Stimulated activated CD4-positive, alpha-beta T cell treated with anti-CD3 and anti-CD28 coated beads, Interleukin-4, amount 100 ng/mL, for 24 hours (primary cell): ENCODE measurements around the gene NAA25.
"Not testable (repeated sequence)": the region's sequence is repeated elsewhere in the genome, so short reads cannot be mapped to it uniquely, and the experiment has no call there.

Experiments
- DNase-seq: peaks from one replicate; pipeline ENCODE4 v3.0.0-alpha.2; 2020

NAA25 gene

DNA sequence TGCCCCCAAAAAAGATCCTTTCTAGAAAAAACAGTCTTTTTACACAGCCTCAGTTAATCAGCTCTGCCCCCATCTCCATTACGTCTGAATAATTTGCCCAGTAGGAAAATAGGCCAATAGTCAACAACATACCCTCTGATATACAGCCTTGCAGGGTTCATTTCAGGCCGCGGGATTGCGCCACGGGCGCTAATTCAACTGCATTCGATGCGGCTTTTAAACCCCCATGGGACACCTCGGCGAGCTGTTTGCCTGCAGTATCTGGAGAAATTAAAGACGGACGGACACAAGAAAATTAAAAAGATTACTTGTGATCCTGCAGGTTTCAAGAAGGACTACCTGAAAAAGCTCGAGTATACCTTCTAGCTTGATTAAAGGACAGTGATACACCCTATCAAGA, 59.2 kb downstream of the NAA25 start:
- no peak for DNase-seq

DNA sequence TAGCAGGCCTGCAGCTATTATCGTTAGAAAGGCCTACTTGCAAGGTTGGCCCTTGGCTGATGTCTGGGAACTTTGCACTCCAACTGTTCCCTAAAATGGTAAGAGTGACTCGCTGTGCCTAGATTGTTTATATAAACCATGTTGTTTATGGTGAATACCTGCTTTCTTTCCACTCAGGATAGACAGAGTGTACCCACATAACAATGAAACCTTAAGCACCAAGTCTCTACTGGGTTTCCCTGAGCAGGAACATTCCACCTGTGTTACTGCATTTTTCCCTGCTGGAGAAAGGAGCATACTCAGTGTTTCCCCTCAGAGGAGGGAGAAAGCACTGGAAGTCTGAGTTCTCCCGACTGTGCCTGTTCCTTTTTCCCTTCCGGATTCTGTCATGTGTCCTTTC, 62.6 kb downstream of the NAA25 start:
- no peak for DNase-seq

DNA sequence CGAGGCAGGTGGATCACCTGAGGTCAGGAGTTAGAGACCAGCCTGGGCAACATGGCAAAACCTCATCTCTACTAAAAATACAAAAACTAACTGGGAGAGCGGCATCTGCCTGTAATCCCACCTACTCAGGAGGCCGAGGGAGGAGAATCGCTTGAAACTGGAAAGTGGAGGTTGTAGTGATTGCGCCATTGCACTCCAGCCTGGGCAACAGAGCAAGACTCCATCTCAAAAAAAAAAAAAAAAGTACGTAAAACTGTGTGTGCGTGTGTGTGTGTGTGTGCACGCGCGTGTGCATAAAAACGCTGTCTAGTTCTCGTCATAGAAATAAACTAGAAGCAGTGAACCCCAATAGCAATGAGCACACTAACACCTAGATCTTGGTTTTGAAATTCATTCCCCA, 72.0 kb downstream of the NAA25 start:
- DNase-seq: not testable (repeated sequence)

DNA sequence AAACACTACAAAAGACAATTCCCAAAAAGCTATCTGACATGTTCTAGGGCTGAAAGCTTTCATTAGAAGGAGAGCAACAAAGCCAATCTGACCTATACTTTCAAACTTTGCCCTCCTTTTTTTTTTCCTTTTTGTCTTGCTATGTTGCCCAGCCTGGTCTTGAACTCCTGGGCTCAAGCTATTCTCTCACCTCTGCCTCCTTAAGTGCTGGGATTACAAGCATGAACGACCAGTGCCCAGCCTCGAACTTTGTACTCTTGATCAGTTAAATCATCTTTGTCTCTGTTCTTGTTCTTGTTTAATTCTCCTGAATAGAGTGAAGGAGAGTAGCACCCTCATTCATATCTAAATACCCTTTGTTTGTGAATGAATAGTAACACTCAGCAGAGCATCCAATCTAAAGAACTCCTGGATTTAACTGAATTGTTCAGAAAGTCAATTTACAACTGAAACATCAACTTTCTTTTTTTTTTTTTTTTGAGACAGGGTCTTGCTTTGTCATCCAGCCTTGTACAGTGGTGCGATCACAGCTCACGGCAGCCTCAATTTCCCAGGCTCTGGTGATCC, 73.3 kb downstream of the NAA25 start:
- no peak for DNase-seq

DNA sequence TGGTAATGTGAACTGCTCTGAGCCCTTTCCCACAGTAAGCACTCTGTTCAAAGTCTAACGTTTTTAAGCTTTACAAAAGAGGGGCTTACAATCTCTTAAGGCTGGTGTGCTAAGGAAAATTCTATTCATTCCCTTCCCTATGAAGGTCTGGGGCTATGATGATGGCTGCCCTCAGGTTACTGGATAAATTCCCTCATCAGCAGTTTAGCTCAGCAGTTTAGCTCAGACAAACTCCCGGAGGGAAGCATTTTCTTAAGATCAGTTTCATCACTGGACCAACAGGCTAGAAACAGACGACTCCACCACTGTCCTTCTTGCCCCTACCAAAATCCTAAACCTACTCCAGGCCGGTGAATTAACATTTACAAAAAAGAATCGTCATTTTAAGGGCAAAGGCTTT, 76.3 kb downstream of the NAA25 start:
- no peak for DNase-seq

DNA sequence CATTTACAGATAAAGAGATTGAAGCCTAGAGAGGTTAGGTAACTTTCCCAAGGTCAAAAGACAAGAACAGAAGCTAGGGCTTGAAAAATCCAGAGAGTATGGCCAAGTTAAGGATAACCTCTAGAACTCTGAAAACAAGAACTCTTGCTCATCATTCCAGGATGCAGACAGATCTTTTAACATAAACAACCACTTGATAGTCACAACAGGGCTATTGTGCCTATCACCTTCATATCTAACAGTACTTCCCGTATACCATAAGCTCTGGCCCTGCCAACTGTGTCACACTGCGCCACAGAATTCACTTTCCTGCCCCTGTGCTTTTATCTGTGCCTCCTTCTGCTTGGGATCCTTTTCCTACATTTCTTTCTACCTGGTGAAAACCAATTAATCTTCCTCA, 77.1 kb downstream of the NAA25 start:
- DNase-seq: no peak

DNA sequence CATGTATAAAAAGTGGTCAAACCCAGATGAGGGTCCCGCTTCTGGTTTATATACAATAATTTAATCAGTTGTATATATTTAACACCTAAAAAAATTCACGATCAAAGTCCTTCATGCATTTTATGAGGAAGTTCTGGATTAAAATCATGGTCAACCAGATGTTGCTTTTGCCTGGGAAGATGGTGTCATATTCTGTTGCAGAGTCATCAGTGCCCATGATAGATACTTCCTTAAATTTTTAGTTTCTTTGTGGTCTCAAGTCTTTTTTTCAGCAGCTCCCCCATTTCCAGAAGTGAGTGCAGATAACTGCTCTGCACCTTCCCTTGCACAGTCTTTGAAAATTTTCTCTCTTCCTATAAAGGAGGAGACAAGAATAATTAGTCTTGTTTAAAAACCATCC, 79.3 kb downstream of the NAA25 start:
- DNase-seq: no peak

DNA sequence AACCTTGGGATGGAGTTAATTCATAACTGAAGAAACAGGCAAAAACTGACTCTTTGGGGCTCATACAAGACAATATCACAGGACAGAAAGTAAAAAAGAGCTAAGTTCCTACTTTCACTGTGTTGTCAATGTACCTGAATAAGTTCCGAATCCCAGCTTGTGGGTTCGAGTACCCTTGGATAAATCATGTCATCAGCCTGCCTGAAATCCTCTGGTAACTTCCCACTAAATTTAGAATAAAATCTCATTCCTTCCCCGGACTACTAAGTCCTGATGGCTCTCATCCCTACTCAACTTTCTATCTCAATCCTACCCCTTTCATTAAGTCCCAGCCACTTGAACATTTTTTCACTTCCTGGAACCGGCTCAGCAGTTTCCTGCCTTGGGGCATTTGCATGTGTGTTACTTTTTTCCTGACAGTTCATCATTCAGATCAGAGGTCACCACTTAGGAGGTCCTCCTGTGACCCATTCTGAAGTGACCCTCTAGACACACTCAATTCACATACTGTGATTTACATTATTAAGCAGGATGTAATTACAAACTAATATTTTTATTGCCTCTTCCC, 82.7 kb downstream of the NAA25 start:
- no peak for DNase-seq

DNA sequence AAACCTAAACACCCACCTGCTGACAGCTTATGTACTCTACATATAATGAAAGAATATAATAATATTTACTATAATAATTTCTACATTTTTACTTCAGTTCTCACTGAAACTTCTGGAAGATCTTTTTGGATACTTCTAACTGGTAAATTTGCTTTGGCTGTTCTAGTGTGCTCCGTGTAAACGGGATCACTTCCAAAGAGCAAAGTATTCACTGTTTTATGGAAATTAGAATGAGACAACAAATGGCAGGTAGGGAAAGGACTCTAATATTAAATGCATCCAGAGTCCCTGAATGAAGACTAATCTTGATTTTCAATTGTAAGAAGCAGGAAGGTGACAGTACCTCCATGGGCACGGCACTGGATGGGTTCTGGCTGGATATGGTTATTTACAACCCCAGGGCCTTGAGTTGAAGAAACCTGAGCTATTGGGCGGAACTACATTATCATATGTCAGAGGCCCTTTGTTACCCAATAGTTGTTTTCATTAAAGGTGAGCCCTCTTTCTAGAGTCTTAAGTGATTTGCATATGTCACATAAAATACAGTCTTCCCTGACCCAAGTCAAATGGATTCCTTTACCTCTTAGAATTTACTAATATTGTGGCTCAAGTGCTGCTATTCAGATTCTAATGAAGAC, 84.7 kb downstream of the NAA25 start:
- DNase-seq: no peak

DNA sequence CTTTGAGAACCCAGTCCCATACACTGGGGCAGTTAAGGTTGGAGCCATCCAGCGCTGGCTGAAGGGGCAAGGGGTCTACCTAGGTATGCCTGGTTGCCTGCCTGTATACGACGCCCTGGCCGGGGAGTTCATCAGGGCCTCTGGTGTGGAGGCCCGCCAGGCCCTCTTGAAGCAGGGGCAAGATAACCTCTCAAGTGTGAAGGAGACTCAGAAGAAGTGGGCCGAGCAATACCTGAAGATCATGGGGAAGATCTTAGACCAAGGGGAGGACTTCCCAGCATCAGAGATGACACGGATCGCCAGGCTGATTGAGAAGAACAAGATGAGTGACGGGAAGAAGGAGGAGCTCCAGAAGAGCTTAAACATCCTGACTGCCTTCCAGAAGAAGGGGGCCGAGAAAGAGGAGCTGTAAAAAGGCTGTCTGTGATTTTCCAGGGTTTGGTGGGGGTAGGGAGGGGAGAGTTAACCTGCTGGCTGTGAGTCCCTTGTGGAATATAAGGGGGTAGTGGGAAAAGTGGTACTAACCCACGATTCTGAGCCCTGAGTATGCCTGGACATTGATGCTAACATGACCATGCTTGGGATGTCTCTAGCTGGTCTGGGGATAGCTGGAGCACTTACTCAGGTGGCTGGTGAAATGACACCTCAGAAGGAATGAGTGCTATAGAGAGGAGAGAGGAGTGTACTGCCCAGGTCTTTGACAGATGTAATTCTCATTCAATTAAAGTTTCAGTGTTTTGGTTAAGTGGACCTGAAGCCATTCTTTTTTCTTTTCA, 86.2 kb downstream of the NAA25 start:
- no peak for DNase-seq

DNA sequence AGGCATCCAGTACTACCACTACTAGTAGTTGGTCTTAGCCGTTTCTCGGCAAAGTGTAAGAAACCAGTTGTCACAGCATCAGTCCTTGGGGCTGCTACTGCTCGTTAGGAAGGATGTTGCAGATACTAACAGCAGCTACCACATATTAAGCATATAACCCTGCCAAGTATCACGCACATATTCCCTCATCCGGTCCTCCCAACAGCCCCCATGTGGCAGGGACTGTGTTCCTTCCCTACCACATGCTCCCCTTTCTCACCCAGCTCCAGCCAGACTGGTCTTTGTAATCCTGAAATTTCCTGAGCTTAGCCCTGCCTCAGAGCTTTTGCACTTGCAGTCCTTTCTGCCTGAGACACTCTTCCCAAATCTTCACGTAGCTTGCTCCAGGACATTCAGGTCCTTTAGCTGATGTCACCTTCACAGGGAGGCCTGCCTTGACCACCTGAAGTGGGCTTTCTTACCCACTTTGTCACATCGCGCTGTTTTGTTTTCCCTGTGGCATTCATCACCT, 87.6 kb downstream of the NAA25 start:
- DNase-seq: no peak

DNA sequence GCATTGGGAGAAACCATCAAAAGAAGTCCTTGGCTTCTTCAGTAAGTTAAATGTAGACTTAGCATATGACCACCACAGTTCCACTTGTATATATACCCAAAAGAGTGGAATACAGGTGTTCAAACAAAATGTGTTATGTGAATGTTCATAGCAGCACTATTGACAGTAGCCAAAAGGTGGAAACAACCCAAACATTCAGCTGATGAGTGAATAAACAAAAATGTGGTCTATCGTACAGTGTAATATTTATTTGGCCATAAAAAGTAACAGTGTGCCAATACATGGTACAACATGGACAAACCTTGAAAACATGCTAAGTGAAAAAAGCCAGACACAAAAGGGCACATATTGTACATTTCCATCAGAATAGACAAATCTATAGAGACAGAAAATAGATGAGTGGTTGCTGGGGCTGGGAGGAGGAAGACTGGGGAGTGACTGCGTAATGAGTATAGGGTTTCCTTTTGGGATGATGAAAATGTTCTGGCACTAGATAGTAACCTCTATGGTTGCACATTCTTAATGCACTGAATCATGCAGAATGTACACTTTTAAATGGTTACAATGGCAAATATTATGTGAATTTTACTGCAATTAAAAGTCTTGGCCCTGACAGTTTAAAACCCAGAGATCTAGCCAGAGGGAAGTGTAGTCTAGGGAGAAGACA, 89.9 kb downstream of the NAA25 start:
- DNase-seq: no peak

DNA sequence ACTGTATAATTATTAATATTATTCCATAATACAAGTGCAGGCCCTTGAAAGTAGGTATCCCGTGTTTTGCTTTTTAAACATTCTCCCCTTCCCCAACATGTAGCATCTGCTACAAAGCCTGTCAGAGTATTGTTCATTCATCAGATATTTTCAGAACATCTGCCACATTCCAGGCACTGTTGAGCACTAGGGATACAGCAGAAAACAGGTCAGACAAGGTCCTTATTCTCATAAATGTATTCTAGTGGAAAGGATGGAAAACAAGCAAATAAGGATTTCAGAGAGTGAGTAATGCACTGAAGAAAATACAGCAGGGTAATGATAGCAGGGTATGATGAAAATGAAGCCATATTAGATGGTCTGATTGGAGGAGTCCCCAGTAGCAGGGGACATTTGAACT, 91.5 kb downstream of the NAA25 start:
- DNase-seq: no peak

DNA sequence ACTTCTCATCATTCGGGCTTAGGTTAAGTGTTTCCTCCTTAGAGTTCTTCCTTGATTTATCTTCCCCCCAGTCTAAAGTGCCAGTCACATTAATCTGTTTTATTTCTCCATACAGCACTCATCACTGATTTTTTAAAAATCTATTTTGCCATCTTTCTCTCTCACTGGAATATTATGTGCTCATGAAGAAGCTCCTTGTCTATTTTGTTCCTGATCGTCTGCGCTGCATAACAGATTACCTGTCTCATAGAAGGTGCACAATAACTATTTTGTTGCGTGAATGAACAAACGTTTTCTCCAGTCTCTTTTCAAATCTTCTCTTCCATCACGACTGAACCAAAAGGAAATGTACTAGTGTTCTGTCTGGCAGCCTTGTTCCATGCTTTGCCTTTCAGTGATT, 92.6 kb downstream of the NAA25 start:
- DNase-seq: no peak

DNA sequence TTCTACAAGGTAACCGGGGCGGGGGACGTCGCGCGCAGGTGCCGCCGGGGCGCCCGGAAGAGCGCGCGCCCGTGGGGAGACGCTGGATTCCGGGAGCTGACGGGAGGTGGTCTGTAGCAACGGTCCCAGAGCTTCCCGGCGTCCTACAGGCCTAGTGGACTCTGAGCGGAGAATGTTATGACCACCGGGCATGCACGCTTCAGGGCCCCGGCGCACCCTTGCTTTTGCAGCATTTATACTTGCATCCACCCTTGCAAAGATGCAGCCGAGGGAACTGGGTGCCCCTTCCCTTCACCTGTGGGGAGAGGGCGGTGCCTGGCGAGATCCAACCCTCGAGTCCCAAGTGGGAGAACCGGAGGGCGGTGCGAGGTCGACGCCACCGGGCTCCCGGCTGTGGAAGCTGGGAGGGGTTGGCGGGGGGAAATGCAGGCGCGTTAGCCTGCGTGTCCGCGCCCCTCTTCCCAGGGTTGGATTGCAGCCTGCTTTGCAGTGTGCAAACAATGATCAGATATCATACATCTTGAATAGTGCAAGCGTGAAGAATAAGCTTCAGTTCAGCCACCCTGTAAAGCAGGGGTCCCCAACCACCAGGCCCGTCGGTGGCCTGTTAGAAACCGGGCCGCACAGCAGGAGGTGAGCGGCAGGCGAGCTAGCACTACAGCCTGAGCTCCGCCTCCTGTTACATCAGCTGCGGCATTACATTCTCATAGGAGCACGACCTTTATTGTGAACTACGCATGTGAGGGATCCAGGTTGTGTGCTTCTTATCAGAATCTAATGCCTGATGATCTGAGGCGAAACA, 94.8 kb downstream of the NAA25 start:
- peak; percentile 75 for DNase-seq

DNA sequence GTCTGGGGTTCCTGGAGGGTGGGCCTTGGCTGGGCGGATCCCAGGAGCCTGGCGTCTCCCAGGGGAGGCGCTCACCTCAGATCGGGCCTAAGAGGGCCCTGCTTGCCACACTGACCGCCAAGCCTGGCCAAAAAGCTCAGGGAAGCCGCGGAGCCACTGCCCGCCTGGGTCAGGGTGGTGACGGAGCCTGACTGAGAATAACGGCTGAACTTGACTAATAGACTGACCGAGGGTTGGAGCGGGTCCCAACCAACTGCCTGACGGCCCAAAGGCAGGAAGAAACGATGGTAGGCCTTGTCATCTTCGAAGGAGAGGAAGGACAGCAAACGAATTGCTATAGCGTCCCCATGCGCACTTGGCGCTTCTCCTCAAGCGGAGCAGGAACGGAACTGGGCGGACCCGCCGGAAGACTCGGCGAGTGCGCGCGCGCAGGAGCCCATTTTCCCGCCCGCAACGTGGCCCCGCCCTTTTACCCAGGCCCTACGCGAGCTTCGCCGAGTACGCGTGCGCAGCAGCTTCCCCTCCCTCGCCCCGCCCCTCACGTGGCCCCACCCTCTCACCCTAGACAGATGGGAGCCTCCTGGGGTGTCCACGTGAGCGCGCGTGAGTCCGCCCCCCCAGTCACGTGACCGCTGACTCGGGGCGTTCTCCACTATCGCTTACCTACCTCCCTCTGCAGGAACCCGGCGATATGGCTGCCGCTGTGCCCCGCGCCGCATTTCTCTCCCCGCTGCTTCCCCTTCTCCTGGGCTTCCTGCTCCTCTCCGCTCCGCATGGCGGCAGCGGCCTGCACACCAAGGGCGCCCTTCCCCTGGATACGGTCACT, 95.6 kb downstream of the NAA25 start, which contains the start of the genes ERP29 and TMEM116:
Gene ERP29, plus strand, starts transcription at position 652 of the 826 bp plus-strand sequence. Its CDS starts 40 bp downstream, at position 692.
Gene TMEM116, minus strand, starts transcription at position 391 of the 826 bp plus-strand sequence. CDS start 7,895 bp downstream, outside the sequence.
- DNase-seq: peak; percentile 100

DNA sequence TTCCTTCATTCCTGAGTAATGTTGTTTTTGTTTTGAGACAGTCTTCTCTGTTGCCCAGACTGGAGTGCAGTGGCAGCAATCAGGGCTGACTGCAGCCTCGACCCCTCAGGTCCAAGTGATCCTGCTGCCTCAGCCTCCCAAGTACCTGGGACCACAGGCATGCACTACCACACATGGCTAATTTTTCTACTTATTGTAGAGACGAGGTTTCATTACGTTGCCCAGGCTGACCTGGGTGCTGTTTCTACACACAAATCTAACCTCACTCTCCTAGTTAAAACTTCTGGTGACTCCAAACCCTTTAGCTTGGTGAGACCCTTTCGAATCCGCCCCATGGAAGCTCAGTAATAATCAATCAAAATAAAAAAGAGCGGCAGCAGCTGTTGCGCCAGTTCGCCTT, 96.9 kb downstream of the NAA25 start:
- no peak for DNase-seq

DNA sequence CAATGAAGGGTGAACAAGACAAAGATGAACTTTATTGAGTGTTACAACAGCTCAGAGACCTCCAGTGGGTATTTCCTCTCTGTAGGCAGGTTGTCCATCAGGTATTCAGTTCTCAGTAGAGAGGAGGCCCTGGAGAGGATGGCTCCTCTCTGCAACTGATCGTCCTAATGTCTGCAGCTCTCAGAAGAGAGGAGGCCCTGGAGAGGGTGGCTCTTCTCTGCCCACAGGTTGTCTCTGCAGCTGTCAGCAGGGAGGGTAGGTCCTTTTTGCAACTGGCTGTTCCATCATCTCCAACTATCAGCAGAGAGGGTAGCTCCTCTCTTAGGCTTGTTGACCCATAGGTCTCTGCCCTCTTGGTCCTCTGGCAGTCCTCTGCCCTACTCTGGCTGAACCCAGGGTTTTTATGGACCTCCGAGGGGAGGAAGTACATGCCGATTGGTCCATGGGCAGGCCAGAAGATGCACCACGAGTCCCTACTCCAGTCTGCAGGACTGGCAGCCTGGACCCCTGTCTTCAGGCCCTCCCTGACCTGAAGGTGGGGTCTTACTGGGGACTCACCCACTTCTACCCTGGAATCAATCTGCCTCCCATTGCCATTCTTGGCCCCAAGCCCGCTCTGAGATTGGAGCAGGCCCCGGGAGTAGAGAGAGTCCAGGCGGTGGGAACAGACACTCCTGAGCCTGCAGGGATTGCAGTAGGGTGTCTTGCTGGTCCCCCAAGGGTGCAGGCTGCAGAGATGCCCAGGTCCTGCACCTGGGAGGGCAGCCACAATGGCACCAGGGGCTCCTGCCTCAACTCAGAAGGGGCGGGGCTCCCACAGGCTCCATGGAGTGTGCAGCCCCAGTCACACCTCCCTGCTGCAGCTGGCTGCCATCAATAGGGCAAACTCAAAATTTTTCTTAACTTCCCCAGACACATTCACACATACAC, 97.9 kb downstream of the NAA25 start:
- no peak for DNase-seq

DNA sequence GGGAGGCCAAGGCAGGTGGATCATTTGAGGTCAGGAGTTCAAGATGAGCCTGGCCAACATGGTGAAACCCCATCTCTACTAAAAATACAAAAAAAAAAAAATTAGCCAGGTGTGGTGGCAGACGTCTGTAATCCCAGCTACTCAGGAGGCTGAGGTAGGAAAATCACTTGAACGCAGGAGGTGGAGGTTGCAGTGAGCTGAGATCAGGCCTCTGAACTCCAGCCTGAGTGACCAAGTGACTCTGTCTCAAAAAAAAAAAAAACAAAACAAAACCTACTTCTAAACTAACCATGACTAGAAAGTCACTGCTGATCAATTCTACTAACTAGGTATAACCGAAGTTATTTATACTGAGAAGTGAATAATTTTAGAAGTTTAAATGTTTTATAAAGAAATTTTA, 99.0 kb downstream of the NAA25 start:
- DNase-seq: not testable (repeated sequence)

DNA sequence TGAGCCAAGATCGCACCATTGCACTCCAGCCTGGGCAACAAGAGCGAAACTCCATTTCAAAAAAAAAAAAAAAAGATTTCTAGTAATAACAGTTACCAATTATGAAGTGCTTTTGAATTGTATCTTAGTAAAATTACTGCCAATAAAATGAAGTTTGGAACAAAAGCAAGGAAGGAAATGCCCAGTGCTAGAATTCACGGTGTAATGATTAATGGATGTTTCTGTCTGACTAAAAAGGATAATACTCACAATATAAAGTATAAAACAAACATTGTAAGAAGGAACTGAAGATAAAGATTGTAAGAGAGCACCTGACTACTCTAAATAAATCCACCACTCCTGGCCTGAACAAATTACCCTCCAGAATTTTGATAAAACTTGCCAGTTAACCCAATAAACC, 99.7 kb downstream of the NAA25 start:
- no peak for DNase-seq
